NCI-H1105 (cell line): ENCODE measurements around the gene BRD3OS.

ENCODE experiments used
- DNase-seq: peaks from one replicate; lab custom pipeline; 2025; lab: John Stamatoyannopoulos, UW

The BRD3OS gene

DNA sequence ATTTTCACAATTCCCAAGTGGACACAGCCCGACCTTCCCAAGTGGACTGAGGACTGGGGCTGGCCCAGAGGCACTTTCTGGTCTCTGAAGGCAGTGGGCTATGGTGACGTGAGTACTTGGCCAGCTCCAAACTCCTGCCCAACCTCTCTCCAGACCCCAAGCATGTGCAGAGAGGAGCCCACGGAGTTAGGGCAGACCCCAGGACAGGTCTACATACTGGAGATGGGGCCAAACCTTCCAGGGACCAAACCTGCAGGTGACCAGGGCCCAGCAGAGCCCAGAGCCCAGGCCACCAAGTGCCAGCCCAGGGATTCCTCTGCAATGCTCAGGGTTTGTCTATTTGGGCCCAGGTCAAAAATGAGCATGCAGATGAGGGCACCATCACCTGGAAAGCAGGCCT lies 27.2 kb downstream of the BRD3OS start:
- DNase-seq, result no peak

DNA sequence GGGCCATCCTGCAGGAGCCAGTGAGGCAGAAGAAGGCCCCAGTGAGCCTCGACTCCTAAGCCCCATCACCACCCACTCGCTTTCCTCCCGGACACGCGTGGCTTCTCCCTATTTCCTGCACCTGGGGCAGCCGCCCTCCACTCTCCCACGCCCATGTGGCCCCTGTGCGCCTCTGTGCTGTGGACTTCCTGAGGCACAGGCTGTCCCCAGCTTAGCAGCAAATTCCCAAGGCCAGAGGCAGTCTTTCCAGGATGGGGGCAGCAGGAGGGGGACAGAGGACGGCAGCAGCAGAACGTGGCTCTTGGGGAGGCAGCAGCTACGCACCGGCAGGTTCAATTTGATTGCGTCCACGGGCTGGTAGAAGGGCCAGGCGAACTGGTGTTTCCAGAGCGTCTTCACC lies 27.7 kb downstream of the BRD3OS start:
- DNase-seq, result no peak

DNA sequence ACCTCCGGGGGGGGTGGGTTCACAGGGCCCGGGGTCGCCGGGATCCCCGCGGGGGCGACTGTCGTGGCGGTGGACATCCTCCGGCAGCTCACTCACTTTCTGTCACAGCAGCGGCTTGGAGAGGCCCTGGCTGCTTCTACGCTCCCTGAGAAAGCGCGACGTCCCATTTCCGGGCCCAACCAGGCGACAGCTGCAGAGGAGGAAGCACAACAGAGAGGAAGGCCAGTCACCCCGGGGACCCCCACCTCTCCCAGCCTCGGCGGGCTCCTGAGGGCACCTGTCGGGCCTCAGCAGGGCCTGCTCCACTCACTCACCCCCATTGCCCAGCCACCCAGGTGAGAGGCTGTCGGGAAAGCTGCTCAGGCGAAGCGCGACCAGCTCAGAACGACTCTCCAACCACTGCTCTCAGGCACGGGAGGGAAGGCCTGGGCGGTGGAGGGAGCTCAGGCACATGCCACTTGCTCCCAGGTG lies 28.2 kb downstream of the BRD3OS start:
- no peak for DNase-seq

DNA sequence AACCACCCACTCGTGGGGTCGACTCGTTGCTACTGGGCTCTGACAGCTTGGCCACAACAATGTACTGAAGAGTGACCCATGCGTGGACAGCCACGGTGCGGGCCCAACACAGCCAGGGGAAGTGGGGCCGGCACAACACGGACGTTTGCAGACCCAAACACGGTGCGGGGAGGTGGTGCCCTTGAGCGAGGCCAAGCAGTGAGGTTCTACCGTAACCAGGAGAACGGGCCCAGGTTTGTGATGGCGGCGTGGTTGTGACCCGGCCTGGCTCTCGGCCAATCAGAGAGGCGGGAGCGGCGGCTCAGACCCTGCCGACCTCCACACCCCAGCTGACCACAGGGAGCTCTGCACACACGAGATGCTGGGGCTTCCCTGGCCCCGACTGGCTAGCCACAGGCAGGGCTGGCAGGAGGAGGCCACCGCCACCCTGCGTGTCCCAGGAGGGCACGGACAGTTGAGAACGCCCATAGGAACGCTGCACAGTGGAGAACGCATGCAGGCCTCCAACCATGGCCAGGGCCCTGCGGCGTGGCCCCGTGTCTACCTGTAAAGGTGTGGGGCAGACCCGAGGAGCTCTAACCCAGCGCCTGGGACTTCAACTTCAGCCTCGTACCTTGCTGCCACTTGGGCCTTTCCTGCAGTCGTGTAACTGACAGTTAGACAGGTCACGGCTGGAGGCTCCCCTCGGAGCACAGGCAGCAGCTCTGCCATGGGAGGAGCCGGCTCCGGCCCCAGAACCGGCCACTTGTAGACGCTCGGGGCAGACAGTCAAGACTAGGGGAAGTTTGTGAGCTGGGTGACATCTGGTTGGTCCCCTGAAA lies 28.9 kb downstream of the BRD3OS start:
- DNase-seq, result no peak

DNA sequence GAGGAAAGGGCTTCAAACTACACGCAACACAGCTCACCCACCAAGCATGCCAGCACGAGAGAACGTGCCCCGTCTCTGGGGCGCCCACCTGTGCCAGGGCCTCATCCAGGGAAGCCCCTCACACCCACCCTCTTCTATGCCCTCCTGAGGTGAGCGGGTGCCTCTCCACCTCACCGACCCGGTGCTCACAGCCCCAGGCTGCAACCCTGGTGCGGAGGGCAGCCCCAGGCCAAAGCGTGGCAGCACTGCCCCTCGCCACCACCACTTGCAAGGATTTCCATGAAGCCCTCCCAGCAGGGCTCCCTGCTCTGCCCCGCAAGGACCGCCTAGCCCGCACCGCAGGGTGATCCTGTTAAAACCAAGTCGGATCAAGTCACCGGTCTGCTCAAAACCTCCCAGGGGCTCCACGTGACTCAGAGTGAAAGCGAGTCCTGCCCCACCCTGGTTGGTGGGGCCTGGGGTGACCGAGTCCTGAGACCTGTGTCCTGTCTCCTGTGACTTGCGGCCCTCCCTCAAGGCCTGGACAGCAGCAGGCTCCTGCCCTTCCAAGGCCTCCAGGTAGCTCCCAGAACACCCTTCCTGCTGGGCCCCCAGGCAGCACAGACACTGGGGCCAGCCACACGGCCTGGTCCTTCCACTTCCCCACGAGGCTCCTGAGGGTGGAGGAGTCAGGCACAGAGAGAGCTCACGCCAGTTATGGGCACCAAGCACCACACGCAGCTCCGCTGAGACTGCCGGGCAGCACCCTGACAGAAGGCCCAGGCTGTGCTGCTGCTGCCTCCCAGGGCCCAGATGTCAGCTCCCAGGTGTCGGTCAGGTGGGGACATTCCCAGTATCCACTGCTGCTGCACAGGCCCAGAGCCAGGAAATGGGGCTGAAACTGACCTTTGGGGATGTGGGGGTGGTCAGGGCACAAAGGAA lies 29.9 kb downstream of the BRD3OS start:
- DNase-seq, result no peak

DNA sequence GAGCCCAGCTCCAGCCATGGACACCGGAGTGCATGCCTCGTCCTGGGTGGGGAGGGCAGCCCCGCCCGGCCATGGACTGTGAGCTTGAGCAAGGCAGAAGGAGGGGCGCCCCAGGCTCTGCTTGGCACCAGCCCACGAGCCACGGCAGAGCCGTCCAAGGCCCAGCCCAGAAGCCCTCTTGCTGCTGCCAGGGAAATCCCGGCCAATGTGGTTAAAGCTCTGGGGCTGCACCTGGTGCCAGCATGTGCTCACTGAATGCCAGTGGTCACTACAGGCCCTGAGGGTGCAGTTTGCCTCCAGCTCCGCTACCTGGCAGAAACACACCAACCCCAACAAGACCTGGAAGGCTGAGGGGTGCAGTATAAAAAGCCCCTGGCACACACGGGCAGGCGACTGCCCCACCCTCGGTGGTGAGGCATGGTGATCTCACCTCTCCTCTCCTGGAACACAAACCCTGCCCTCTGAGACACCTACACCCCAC lies 30.7 kb downstream of the BRD3OS start:
- no peak for DNase-seq

DNA sequence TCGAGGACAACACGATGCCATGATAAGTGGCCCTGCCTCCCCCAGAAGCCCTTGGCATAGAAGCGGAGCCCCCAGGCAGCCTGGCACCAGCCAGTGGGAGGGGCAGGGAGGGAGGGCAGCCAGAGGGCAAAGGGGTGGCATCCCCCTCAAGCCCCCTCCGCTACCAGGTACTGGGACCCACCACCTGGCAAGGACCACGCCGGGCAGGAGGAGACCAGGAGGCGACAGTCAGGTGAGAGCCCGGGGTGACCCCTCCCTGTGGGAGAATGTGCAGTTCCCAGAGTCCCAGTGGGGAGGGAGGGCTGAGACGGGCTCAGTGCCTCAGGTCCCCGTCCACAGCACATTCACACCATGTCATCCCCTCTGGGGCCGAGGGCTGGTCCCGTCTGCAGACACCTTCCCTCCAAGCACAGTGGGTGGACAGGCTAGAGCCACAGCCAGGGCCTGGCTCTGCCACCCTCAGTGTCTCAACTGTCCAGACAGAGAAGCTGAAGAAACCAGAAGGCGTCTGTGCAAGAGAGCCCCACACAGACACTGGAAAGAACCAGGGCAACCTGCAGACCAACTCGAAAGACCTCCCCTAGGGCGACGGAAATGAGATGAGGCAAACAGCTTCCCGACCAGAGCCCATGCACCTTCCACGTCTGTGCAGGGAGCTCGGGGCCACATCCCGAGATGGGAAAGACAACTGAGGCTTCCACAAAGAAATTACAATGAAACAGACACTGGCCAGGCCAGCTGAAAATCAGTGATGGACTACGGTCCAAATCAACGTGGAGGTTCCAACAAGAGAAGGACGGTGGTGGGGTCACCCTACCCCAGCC lies 31.4 kb downstream of the BRD3OS start:
- DNase-seq, result no peak

DNA sequence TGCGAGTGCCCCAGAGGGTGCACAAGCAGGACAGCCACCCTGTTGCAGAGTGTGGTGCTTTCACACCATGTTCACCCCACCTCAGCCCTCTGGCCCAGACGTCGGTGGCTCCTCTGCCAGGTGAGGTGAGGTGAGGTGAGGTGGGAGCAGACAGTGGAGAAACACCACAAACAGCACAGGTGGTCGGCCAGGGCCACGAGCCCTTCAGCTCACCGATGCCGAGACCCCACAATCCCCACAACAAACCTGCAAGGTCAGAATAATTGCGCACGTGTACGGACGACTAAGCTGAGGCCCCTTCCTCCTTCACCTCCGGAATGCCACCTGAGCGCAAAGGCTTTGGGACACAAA lies 32.0 kb downstream of the BRD3OS start:
- DNase-seq, result no peak

DNA sequence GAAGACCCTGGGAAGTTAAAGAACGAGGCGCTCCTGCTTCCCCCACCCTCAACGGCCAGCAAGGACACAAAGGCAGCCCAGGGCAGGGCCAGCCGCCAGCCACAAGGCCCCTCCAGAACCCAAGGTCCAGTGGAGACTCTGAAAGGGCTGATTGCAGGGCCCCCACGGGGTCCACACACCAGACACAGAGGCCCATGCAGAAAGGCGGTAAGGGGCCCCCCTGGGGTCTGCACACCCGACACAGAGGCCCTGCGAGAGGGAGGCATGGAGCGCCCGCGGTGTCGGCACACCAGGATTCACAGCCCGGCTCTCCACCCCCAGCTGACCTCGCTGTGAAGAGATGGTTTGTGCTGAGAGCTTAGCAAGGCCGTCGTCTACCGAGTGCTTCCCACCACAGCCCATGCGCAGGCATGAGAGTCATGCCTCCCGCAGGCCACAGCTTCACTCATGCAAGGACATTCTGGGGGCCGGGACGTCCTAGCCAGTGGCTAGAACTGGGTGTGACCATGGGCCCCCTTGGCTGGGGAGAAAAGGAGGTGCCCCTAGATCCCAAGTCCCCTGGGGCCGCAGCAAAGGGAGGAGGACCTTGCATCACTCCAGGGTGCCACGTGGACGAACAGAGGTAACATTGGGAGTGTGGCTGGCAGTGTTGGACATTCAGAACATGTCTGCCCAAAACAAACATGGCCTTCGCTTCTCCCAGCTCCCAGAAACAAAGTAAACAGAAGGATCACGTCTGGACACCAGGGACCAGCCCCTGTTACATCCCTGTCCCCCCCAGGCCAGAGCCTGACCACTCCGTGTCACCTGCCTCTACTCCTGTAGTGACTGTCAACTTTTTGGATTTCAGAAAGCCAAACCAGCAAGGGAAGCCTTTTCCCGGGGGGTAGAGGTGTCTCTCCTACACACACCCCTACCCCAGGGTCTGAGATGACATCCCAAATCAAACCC lies 32.7 kb downstream of the BRD3OS start:
- DNase-seq, result no peak

DNA sequence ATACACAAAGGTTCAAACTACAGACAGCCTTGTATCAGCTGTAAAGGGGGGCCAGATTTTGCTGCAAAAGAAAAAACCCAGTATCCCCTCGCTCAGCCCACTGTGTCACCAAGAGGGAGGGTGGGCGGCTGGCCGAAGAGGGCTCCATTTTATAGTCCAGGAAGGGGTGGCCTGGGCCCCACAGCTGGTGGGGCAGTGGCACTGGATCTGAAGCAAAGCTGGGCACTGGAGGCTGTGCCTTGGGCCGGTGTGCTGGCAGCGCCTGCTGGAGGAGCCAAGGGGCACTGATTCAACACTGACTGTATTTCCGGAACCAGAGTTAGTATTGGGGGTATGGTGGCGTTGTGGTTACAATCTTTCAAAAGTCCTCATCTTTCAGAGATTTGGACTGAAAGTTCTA lies 33.4 kb downstream of the BRD3OS start:
- DNase-seq, result no peak

DNA sequence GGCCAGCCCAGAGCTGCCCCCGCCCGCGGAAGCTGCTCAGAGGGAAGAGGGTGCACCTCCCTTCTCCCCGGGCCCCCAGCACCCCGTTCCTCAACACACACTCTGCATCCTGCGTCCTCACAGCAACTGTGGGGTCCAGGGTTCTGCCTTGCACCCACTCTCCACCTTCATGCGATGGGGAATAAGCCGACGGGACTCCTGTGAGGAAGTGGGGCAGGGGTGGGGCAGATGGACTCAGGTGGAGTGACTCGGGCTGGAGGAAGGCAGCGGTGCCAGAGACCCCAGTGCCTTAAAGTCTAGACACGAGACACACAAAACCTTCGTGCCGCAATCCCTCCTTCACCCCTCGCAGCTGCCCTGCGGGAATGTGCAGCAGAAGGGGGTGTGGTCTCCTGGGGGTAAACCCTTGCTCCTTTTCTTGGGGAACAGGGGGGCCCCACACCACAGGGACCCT lies 33.9 kb downstream of the BRD3OS start:
- no peak for DNase-seq

DNA sequence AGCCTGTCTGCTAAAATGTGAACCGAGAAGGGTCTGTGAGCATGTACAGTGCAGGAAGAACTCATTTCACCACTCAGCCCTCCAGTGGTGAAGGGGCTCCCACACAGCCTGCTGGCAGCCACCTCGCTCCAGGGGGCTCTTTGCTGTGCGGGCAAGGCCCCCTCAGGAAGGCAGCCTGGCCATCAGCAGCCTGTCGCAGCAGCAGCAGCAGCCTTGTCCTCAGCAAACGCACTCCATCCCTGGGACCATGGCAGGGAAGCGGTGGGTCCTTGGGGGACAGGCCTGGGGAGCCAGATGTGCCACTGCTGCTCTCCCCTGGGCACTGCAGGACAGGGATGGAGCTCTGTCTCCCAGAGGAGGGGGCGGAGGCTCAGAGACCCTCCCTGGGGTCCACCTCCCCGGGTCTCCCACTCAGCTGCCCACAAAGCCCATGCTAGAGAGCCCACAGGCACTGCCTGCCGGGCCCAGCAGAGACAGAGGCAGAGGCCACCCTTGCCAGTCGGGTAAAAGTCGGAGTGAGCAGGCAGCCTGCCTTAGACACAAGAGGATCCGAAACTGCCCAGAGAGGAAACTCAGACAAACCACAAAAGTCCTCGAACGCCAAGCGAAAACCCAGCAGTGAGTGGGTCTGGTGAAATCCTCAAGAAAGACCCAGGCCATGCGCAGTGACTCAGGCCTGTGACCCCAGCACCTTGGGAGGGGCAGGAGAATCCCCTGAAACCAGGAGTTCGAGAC lies 34.5 kb downstream of the BRD3OS start:
- no peak for DNase-seq

DNA sequence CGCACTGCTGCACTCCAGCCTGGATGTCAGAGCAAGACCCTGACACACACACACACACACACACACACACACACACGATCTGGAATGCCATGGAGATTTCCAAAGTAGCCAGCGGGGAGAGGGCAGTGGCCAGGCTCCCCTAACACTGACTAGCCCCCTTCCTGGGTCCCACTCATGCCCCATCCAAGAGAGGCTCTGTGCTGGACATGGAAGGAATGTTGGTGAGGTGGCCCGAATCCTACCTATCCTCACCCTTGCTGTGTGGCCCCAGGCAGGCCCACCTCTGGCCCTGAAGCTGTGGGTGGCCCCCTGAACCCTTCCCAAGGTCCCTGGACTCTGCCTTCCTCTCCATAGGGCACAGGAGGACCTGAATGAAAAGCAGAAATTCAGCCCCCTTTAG lies 35.3 kb downstream of the BRD3OS start:
- no peak for DNase-seq

DNA sequence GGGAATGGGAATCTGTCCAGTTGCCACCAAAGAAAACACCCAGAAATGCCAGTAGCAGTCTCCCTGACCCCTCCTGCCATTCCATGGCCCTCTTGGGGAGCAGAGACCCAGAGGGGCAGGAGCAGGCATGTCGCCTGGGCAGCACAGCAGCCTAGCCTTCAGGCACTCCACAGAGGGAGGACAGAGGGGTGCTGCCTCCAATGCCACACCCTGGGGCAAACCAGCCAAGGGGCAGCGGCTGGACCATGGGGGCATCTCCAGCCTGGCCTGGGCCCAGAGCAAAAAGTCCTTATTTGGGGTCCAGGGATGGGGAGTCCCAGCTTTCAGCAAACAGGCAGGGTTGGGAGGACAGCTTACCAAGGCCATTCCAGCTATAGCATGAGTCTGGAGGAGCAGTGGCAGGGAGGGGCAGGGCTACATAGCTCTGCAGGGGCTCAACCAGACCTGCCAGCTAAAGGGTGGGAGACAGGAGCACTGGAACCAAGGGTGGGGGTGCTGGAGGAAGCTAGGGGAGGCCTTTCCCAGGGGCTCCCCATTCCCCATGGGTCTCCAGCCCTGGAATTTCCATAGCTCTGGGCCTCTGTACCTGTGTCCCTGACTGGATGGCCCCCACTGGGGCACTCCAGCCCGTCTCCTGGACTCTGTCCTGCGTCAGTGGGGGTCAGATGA lies 35.9 kb downstream of the BRD3OS start:
- no peak for DNase-seq

DNA sequence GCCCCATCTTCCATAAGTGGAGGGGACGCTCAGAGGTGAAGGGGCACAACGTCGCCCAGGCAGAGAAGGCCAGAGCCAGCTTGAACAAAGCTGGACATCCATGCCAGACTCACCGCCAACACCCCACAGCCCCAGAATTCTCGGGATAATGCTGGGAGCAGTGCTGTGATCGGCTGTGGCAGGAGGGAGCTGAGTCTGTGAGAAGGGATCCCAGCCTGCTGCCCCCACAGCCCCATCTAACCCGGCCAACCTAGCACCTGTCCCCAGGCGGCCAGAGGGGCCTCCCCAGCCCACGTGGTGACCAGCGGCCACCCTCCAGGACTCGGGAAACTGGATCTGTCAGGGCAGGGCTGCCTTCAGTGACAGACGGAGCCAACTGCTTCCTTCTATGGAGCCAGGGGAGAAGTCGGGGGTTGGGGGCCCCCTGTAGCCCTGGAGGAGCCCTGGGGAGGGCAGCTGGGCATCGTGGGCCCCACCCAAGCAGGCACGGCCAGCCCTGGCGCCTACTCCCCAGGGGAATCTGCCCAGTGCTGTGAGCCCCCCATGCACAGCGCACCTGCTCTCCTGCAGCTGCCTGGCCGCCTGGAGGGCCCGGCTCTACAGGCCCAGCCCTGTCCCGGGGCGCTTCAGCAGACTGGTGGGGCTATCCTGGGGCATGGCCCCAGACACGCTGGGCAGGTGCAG lies 36.5 kb downstream of the BRD3OS start:
- no peak for DNase-seq

DNA sequence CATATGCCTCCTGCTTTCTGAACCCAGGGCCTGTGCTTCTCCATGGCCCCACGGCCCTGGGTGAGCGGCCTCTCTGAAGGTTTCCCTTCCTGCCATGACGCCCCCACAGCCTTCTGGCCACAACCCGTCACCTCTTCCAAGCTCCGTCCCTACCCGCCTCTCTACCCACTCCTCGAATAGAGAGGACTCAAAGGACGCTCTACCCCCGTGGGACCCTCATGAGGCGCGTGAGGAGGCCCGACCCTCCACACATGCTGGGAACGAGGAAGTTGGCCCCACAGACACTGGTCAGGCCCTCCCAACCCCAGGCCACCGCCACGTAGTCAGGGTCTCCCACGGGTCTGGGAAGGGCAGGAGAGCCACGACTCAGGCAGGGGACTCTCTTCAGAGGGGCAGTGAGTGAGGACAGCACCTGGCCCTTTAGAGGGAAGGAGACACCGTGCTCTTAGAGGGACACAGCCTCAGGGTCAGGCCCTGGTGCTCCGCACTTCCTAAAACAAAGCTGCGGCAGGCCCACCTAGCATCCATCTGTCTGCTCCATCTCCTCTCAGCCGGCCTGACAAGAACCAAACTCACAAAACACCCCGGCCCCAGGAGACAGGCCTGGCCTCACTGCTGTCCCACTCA lies 37.3 kb downstream of the BRD3OS start:
- no peak for DNase-seq

DNA sequence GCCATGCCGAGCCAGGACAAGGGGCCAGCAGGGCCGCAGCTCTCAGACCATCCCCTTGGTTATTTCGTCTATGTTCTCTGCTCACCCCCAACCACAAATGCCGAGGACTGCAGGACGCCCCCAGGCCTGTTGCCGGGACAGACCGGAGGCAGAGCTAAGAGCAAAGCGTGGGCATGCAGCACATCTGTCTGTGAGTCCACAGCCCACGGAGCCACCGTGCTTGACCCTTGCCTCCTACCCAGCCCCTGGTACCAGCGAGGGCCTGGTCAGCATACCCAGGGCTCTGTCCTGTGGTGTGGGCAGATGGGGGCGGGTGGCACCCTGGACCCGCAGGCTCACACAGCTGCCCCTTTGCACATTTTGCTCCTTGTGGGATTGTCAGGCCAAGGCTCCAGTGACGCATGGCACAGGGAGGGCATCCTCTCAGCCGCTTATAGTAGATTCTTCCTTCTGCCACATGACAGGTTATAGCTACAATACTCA lies 37.8 kb downstream of the BRD3OS start:
- DNase-seq, result no peak
